SJSA1 (cell line): ENCODE results near the gene RFPL2. TPM values are rescaled to one million over a fixed set of nuclear protein-coding genes. Genes with fewer than 3 reads are reported as not detected.

ENCODE experiments used
- DNase-seq, 2 experiments: peaks; one replicate each; pipeline ENCODE4 v3.0.0-alpha.2; 2015 to 2020; ENCODE audit warnings: low spot score in 2 of 2, low read depth in 1 of 2
- H3K27ac ChIP-seq: fragments of 250-450 bp; sonication (Bioruptor Pico); 2 replicates; pipeline ENCODE4 v1.5.1; 2020; ENCODE audit warnings: mild to moderate bottlenecking, moderate library complexity
- H3K27me3 ChIP-seq: fragments of 250-450 bp; sonication (Bioruptor Pico); replicated peaks from 2 replicates; pipeline ENCODE4 v1.5.1; 2020; ENCODE audit warnings: mild to moderate bottlenecking, moderate library complexity
- H3K36me3 ChIP-seq: fragments of 250-450 bp; sonication (Bioruptor Pico); 2 replicates; pipeline ENCODE4 v1.5.1; 2020; ENCODE audit warnings: mild to moderate bottlenecking
- H3K4me1 ChIP-seq: fragments of 250-450 bp; sonication (Bioruptor Pico); replicated peaks from 2 replicates; pipeline ENCODE4 v1.6.1; 2021; ENCODE audit warnings: mild to moderate bottlenecking
- H3K4me3 ChIP-seq: fragments of 250-450 bp; sonication (Bioruptor Pico); 2 replicates; pipeline ENCODE4 v1.5.1; 2020; ENCODE audit warnings: mild to moderate bottlenecking
- H3K9me3 ChIP-seq: fragments of 250-450 bp; sonication (Bioruptor Pico); replicated peaks from 2 replicates; pipeline ENCODE4 v1.5.1; 2020; ENCODE audit warnings: mild to moderate bottlenecking
- total RNA-seq: library from RNA; depleted of rRNA; stranded (reverse); fragments of >200 nt; shearing (Covaris generic); gene quantifications from 2 replicates; pipeline ENCODE4 v1.2.3, GENCODE V29; 2014; rRNA removed

Gene RFPL2
- total RNA-seq, result not detected in 2 replicates

DNA sequence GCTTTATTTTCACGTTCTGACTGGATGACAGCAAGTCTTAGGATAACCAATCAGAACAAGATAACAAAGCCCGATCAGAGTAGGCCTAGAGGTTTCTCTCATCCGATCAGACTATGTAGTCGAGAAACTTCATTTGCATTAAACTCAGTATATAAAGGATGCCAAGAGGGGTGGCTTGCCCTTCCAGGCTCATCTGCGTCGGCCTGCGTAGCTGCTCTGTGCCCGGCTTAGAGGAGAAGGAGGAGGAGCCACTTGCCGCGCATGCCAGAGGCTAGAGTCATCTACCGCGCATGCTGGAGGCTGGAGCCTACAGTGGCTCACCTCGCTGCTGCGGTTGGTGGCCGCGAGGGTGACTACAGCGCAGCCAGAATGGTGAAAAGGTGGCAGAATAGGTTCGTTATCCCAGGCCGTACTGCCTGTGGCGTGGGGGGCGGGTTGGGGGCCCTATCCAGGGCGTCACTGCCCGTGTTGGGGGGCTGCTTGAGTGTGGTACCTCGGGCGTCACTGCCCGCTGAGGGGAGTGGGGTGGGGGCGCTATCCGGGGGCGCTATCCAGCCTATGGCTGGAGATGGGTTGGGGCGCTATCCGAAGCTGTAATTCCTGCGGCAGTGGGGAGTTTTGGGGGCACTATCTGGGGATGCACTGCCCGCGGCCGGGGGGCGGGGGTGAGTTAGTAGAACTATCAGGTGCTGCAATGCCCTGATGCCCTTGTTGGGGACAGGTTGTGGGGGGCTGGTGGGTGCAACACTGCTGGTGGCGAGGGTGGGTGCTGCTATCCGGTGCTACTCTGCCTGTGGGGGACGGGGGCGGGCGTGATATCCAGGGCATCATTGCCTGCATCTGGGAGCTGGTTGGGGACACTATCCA is at the start of gene RFPL2:
RFPL2 (minus strand) TSS at position 218 of the 867 bp plus-strand sequence. CDS start 2,622 bp downstream, outside the sequence.
- no peaks in the 10 kb centered on the region for H3K9me3 ChIP-seq
- H3K4me1 ChIP-seq, result no peaks in the 10 kb centered on the region
- no peak within 1 kb of the TSS for H3K4me3 ChIP-seq
- DNase-seq, result no peak
- no peak within 1 kb of the TSS for H3K27ac ChIP-seq
- peaks cover 19% of the 10 kb centered on the region for H3K27me3 ChIP-seq
- H3K36me3 ChIP-seq, result no peaks in the 10 kb centered on the region

DNA sequence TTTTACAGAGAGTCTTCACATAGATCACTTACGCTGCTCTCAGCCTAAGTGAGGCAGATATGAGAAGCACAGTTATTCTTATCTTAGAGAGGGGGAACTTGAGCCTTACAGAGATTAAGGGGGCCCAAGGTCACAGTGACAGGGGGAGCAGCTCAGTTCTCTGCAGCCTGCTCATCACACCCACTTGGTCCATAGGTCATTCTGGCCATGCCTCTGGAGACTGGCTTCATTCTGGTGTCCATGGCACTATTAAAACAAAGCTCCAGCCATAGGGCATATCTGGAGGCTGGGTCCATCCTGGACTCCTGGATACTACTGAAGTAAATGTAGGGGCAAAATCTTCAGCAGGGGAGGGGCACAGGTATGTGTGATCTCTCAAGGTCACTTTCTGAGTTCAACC is 44.4 kb upstream of the RFPL2 start:
- Histone ChIP-seq H3K27ac (no peak overlapping the region), H3K27me3 (peaks cover 6% of the 10 kb centered on the region; the same call in 1 of the 2 replicates), H3K9me3 (no peaks in the 10 kb centered on the region), H3K36me3 (no peaks in the 10 kb centered on the region), H3K4me3 (no peak overlapping the region), H3K4me1 (no peaks in the 10 kb centered on the region)
- DNase-seq, result no peak

DNA sequence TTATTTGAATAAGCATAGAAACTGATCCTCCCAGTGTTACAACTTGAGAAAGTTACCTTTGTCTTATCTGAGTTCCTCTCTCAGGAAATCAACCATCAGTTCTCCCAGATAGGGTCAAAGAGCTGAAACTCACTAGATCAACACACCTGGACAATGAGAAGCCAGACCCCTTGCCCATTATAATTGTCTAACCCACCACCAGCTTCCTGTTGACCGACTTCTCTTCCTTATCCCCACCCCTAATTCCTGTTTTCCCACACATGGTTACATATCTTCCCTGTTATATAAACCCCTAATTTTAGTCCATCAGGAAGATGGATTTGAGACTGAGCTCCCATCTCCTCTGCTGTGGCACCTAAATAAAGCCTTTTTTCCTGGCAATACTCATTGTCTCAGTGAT is 43.4 kb upstream of the RFPL2 start:
- Histone ChIP-seq H3K4me1 (no peaks in the 10 kb centered on the region), H3K27ac (no peak overlapping the region), H3K4me3 (no peak overlapping the region), H3K27me3 (peaks cover 6% of the 10 kb centered on the region; the same call in 1 of the 2 replicates), H3K36me3 (no peaks in the 10 kb centered on the region), H3K9me3 (no peaks in the 10 kb centered on the region)
- no peak for DNase-seq

DNA sequence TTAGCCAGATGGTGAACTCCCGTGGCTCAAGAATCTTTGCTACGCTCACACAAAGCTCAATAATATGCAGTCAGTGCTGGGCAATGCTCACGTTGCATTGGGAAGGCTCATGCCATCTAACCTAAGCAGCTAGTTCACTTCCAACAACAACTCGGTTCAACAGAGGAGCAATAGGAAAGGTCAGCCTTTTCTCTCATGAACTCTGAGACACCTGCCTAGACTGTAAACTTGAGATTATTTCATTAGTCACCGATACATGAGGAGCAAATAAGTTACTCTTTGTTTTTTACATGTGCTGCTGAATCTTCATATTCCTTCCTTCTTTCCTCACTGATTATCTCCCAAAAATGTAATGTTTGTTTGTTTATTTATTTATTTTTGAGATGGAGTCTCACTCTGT is 41.3 kb upstream of the RFPL2 start:
- no peak for DNase-seq
- H3K9me3 ChIP-seq, result no peaks in the 10 kb centered on the region
- H3K4me3 ChIP-seq, result no peak overlapping the region
- no peaks in the 10 kb centered on the region for H3K36me3 ChIP-seq
- H3K4me1 ChIP-seq, result no peaks in the 10 kb centered on the region
- H3K27me3 ChIP-seq, result peaks cover 6% of the 10 kb centered on the region; the same call in 1 of the 2 replicates
- no peak overlapping the region for H3K27ac ChIP-seq

DNA sequence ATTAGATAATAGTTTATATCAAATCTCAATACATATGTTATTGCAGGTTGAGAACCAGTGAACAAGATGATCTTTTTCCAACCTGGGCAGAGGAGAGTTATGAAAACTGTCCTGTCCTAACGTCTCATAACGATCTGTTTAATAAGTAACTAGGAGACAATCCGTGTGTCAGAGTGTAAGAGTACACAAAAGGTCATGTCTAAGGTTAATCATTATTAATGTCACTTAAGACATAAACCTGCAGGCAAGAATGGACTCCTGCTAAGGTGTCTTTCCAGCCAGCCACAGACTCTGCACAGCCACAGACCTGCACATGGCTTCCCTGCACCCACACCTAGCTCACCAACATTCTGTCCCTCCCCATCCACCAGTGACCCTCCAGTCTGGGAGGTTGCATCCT is 40.2 kb upstream of the RFPL2 start:
- H3K27me3 ChIP-seq, result peaks cover 12% of the 10 kb centered on the region; the same call in 1 of the 2 replicates
- H3K36me3 ChIP-seq, result no peaks in the 10 kb centered on the region
- no peak overlapping the region for H3K4me3 ChIP-seq
- H3K4me1 ChIP-seq, result no peaks in the 10 kb centered on the region
- DNase-seq, result no peak
- no peaks in the 10 kb centered on the region for H3K9me3 ChIP-seq
- no peak overlapping the region for H3K27ac ChIP-seq

DNA sequence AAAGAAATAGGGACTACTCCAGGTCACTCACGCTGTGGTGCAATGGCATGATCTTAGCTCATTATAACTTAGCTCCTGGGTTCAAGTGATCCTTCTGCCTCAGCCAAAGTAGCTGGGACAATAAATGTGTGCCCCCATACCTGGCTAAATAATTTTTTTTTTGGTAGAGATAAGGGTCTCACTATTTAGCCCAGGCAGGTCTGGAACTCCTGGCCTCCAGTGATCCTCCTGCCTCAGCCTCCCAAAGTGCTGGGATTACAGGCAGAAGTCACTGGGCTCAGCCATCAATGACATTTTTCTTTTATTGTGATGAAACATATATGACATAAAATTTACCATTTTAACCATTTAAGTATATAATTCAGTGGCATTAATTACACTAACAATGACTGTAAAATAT is 39.7 kb upstream of the RFPL2 start:
- Histone ChIP-seq H3K9me3 (no peaks in the 10 kb centered on the region), H3K27me3 (peaks cover 12% of the 10 kb centered on the region; the same call in 1 of the 2 replicates), H3K4me1 (no peaks in the 10 kb centered on the region), H3K4me3 (no peak overlapping the region), H3K27ac (no peak overlapping the region), H3K36me3 (no peaks in the 10 kb centered on the region)
- no peak for DNase-seq

DNA sequence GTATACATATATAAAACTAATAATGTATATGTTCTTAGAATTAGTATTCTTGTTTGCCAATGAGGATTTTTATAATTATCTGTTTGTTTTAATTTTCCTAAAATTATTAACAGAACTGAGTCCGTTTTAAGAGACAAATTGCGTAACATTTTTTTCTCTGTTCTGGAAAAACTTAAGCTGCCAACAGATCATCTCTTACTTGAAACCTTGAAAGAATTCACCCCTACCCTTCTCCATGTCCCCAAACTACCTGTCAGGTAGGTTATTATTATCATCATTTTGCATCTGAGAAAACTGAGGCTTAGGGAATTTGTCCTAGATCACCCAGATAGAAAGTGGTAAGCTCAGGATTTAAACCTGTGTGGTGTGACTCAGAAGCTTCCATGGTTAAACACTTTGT is 35.6 kb upstream of the RFPL2 start:
- no peak overlapping the region for H3K27ac ChIP-seq
- no peak overlapping the region for H3K4me3 ChIP-seq
- no peak for DNase-seq

DNA sequence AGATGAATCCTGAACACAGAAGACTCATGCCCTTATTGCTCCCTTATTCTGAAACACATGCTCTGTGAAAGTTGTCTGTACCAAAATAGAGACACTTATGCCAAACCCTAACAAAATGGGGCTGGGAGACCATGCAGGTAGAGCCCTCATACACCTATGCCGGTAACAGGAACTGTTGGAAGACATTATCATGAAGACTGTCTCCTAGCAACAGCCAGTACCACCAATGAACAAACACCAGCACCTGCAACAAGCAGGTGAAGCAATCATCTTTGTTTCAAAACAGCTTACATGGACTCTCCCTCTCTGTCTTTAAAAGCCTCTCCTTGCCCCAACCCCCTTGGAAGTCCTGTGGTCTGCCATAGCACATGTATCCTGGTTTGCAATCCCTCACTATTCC is 33.0 kb upstream of the RFPL2 start:
- Histone ChIP-seq H3K9me3 (no peaks in the 10 kb centered on the region), H3K4me1 (no peaks in the 10 kb centered on the region), H3K27ac (no peak overlapping the region), H3K27me3 (peaks cover 7% of the 10 kb centered on the region), H3K4me3 (no peak overlapping the region), H3K36me3 (no peaks in the 10 kb centered on the region)
- no peak for DNase-seq

More for the DNA sequence above, 35.6 kb upstream of the RFPL2 start:
- Histone ChIP-seq H3K36me3 (no peaks in the 10 kb centered on the region), H3K4me1 (no peaks in the 10 kb centered on the region), H3K9me3 (no peaks in the 10 kb centered on the region), H3K27me3 (peaks cover 6% of the 10 kb centered on the region; the same call in 1 of the 2 replicates)

DNA sequence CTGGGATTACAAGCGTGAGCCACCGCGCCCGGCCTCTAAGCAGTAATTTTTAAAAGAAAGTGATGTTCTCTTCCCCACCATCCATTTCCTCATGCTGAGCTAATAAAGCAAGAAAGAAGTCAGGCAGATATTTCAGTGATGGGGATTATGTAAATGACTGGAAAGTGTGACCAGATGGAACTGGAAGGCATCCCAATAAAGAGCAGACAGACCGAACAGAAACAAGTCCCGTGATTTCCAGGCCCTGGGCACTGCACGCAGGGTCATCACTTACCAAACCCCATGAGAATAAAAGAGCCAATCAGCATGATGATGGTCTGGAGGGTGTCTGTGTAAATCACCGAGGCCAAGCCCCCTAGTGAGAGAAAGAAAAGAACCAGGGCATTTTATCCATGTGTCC is 32.1 kb upstream of the RFPL2 start:
- Histone ChIP-seq H3K27me3 (peaks cover 14% of the 10 kb centered on the region), H3K9me3 (no peaks in the 10 kb centered on the region), H3K4me3 (no peak overlapping the region), H3K4me1 (no peaks in the 10 kb centered on the region), H3K36me3 (no peaks in the 10 kb centered on the region), H3K27ac (no peak overlapping the region)
- DNase-seq, result no peak

DNA sequence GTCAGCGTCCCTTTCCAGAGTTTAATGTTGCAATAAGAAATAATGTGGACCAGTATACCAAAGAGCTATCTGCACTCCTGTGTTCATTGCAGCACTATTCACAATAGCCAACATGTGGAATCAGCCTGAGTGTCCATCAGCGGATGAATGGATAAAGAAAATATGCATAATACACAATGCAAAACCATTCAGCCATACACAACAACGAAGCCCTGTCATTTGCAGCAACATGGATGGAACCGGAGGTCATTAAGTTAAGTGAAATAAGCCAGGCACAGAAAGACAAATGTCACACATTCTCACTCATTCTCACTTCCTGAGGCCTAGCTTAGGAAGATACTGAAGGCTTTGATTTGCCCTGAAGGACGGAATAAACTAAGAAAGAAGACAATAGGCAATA is 28.2 kb upstream of the RFPL2 start:
- Histone ChIP-seq H3K9me3 (no peaks in the 10 kb centered on the region), H3K36me3 (no peaks in the 10 kb centered on the region), H3K27me3 (peaks cover 8% of the 10 kb centered on the region), H3K4me3 (no peak overlapping the region), H3K27ac (no peak overlapping the region), H3K4me1 (no peaks in the 10 kb centered on the region)
- DNase-seq, result no peak

DNA sequence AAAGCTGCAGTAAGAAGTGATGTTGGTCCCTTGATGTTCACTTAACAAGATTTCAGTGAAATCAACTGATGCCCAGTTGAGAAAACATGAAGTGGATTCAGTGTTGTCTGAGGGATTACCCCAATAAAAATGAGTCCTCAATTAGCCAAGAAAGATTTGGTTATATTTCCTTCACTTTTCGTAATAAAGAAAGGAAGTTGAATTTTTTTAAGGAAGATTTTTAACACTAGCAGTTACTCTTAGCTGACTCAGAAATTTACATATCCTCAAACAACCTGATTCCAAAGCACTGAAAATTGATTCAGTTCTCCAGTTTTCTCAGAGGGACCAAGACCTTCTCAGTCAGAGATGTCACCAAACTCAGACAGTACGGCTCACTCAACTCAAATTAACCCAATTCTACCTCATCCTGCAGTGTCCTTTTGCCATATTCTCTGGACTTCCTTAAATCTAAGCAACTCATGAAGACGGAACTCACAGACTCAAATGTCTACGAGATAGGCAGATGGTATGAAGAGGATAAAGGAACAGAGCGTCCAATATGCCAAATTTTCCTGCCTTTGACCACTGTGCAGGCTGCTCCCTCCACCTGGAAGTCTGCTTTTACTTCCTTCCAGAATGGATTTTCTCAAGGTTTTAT is 27.4 kb upstream of the RFPL2 start:
- Histone ChIP-seq H3K27ac (no peak overlapping the region), H3K4me3 (no peak overlapping the region), H3K9me3 (no peaks in the 10 kb centered on the region), H3K36me3 (no peaks in the 10 kb centered on the region), H3K27me3 (peaks cover 11% of the 10 kb centered on the region), H3K4me1 (no peaks in the 10 kb centered on the region)
- DNase-seq, result no peak

DNA sequence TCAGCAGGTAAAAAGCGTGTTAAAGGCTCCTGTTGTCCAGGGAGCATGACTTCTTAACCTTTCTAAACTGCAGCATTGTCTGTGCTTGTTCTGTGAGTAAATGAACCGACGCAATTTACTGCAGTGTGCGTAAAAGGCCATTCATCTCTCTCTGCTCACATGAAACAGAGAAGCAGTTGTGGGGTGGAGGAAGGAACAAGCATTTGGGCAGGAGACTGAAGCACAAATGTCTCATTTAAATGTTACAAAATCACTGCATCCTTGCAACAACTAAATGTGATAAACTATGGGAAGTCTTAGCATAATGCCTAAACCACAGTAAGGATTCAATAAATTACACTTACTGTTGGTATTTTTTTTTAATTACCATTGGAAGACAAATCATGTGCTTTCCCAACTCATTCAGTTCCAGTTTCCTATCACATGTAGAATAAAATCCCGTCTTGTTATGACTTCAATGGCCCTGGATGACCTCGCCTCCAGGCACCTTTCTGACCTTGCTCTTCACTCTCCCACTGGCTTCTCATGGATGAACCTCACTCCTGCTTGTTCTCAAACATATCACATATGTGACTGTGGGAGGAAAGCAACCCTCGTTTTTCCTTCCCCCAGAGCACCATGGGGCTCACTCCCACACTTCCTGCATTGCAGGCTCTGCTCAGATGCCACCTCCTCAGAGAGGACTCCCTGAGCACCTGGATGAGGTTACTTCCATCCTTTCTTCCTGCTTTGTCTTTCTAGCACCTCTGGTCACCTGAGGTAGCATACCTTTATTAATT is 21.6 kb upstream of the RFPL2 start:
- Histone ChIP-seq H3K4me1 (no peaks in the 10 kb centered on the region), H3K27ac (no peak overlapping the region), H3K4me3 (no peak overlapping the region), H3K9me3 (no peaks in the 10 kb centered on the region), H3K36me3 (no peaks in the 10 kb centered on the region), H3K27me3 (peaks cover 12% of the 10 kb centered on the region)
- DNase-seq, result no peak

DNA sequence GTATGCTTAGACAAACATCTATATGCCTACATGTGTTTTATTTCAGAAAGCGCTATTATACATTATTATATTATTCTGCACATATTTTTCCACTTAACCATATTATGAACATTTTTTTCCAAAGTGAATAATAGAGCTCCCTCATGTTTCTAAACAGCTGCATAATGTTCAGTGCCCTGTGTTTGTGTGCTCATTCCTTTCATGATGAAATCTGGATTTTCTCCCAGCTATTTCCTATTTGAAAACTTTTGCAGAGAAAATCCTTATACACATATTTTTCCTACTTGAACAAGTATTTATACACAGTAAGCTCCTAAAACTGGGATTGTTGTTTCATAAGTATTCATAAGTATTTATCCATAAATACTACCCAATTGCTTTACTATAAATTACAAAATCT is 18.1 kb upstream of the RFPL2 start:
- DNase-seq, result no peak
- Histone ChIP-seq H3K36me3 (no peaks in the 10 kb centered on the region), H3K27me3 (peaks cover 27% of the 10 kb centered on the region), H3K9me3 (no peaks in the 10 kb centered on the region), H3K27ac (no peak overlapping the region), H3K4me1 (no peaks in the 10 kb centered on the region), H3K4me3 (no peak overlapping the region)

DNA sequence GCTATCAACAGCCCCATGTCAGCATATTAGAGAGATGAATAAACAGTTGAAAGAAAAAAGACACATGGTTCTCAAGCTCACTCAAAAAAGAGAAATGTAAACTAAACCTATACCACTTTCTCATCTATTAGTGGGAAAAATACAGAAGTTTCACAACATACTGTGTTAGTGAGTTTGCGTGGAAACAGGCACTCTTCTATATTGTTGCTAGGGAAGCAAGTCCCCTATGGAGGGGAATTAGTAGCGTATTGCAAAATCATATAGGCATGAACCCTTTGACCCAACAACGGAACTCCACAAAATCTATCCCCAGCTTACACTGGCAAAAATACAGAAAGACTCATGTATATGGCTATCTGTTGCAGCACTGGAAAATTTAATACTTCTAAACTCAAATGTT is 14.2 kb upstream of the RFPL2 start:
- no peak overlapping the region for H3K4me3 ChIP-seq
- DNase-seq, result no peak
- H3K4me1 ChIP-seq, result no peaks in the 10 kb centered on the region
- no peak overlapping the region for H3K27ac ChIP-seq
- H3K36me3 ChIP-seq, result no peaks in the 10 kb centered on the region
- no peaks in the 10 kb centered on the region for H3K9me3 ChIP-seq
- H3K27me3 ChIP-seq, result peaks cover 25% of the 10 kb centered on the region
